WERI-Rb-1 (cell line): ENCODE results near the gene ADIRF.
"Not testable (repeated sequence)": the region's sequence is repeated elsewhere in the genome, so short reads cannot be mapped to it uniquely, and the experiment has no call there.

Source experiments
- DNase-seq: peaks from one replicate; pipeline ENCODE4 v3.0.0-alpha.2; 2020
- H3K27ac ChIP-seq: fragments of 250-450 bp; sonication (Bioruptor Pico); 2 replicates; pipeline ENCODE4 v1.5.1; 2020; ENCODE audit warnings: mild to moderate bottlenecking, moderate library complexity
- H3K27me3 ChIP-seq: fragments of 250-450 bp; sonication (Bioruptor Pico); 2 replicates; pipeline ENCODE4 v1.5.1; 2021; ENCODE audit warnings: mild to moderate bottlenecking, low read depth, moderate library complexity; ENCODE audit not compliant: insufficient read depth, severe bottlenecking
- H3K36me3 ChIP-seq: fragments of 250-450 bp; sonication (Bioruptor Pico); 2 replicates; pipeline ENCODE4 v1.5.1; 2020; ENCODE audit warnings: mild to moderate bottlenecking, moderate library complexity
- H3K4me3 ChIP-seq: 2 replicates; pipeline ENCODE4 v1.5.1; 2011; ENCODE audit warnings: low read depth, mild to moderate bottlenecking, control low read depth, low read length
- H3K9me3 ChIP-seq: fragments of 250-450 bp; sonication (Bioruptor Pico); 2 replicates; pipeline ENCODE4 v1.5.1; 2021; ENCODE audit warnings: mild to moderate bottlenecking, moderate library complexity; ENCODE audit not compliant: severe bottlenecking
- TF ChIP-seq, protein P1 (sequence below): IDR thresholded peaks from 2 replicates; pipeline ENCODE4 v1.5.1; 2011; ENCODE audit warnings: low read depth, mild to moderate bottlenecking, control low read depth, inconsistent platforms, low read length

Gene ADIRF

DNA sequence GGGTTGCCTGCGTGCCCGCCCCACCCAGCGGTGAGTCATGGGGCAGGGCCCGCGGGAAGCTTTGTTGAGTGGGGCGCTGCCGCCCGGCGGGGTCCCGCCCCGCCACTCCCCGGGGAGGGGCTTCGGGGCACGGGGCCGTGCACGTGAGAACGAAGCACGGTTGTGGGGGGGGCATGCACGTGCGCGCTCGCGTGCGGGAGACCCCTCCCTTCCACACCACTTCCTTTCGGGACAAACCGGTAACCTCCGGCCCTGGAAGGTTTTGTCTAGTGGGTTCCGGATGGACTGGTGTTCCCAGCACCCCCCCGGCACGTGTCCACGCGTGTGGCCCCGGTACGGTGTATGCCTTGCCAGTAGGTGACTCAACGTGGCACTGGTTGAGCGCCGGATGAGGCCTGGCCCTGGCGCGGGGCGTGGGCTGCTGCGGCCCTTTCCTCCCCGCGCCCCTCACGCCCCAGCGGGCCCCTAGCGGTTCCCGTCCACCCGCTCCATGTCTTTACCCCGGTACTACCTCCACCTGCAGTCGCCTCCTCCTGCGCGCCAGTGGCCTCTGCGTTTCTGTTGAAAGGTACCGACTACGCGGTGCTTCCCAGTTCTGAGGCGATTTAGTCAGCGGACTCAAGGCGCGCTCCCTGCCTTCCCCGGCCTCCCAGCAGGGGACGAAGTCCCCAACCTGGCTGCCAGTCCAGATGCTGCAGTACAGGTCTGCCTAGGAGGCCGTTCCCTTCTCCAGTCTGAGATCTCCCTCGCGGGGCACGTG lies 3.1 kb downstream of the ADIRF start:
- TF ChIP-seq, protein P1, sequence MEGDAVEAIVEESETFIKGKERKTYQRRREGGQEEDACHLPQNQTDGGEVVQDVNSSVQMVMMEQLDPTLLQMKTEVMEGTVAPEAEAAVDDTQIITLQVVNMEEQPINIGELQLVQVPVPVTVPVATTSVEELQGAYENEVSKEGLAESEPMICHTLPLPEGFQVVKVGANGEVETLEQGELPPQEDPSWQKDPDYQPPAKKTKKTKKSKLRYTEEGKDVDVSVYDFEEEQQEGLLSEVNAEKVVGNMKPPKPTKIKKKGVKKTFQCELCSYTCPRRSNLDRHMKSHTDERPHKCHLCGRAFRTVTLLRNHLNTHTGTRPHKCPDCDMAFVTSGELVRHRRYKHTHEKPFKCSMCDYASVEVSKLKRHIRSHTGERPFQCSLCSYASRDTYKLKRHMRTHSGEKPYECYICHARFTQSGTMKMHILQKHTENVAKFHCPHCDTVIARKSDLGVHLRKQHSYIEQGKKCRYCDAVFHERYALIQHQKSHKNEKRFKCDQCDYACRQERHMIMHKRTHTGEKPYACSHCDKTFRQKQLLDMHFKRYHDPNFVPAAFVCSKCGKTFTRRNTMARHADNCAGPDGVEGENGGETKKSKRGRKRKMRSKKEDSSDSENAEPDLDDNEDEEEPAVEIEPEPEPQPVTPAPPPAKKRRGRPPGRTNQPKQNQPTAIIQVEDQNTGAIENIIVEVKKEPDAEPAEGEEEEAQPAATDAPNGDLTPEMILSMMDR = no peak
- H3K27me3 ChIP-seq = no peaks in the 10 kb centered on the region
- DNase-seq = no peak
- no peak overlapping the region for H3K4me3 ChIP-seq
- H3K9me3 ChIP-seq = no peaks in the 10 kb centered on the region
- no peak overlapping the region for H3K27ac ChIP-seq
- H3K36me3 ChIP-seq = no peaks in the 10 kb centered on the region

DNA sequence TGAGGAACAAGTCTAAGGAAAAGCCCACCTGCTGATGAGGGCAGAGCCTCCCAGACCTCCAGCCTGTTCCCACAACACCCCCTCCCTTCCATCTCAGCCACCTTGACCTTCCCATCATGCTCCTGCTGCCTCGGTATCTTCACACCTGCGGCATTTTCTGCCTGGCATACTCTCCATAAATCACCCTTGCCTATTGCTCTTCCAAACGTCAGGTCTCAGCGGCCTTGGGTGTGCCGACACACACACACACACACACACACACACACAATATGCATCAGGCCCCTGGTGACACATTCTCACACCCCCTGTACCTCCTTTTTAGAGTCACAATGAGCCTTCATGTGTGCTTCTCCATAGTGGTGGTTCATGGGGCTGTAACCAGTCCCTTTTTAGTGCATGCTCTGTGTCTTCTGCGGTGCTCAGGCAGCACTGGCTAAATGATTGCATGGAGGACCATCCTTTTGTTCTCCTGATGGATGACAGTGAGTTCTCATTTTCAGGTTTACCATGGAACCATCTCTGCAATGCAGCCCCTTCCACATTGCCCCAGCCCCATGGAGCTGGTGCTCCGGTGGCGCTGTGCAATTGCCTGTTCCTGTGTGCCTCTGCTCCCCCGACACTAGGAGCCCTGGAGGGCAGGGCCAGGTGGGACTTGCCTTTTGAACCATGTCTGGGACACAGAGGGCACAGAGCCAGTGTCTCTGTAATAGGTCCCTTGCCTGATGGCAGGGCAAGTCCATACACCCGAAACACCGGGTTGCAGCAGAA lies 4.5 kb downstream of the ADIRF start:
- Histone ChIP-seq H3K27ac (no peak overlapping the region), H3K27me3 (no peaks in the 10 kb centered on the region), H3K4me3 (no peak overlapping the region), H3K36me3 (no peaks in the 10 kb centered on the region), H3K9me3 (no peaks in the 10 kb centered on the region)
- DNase-seq = no peak
- TF ChIP-seq, protein P1 = no peak

DNA sequence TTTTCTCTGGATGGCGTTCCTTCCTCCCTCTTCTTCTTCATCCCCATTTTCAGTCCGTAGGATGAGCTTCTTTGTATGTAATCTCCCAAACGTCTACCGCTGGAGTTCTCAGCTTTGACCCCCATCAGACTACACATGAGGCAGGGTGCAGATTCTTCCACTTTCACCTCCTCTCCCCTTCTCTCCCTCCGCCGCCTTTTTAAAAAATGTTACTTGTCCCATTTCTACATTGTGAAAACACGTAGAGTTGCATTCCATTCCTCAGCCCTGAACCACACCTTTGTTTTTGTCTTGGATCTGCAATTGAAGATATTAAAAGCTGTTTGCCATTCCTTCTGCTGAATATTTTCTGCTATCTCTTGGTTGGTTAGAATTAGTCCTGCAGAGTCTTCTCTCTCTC lies 6.2 kb downstream of the ADIRF start:
- Histone ChIP-seq H3K27me3 (no peaks in the 10 kb centered on the region), H3K9me3 (no peaks in the 10 kb centered on the region), H3K4me3 (no peak overlapping the region), H3K36me3 (no peaks in the 10 kb centered on the region), H3K27ac (no peak overlapping the region)
- no peak for DNase-seq
- TF ChIP-seq, protein P1 = no peak

- no peaks in the 10 kb centered on the region for H3K9me3 ChIP-seq
- H3K36me3 ChIP-seq = no peaks in the 10 kb centered on the region
- TF ChIP-seq, protein P1 = no peak
- H3K4me3 ChIP-seq = no peak overlapping the region
- H3K27ac ChIP-seq = no peak overlapping the region
- DNase-seq = no peak
- H3K27me3 ChIP-seq = no peaks in the 10 kb centered on the region
Observed at GRCh38 chr10:86976362-86977056, 8.2 kb downstream of the ADIRF start.

- not testable (repeated sequence) for H3K9me3 ChIP-seq, H3K27me3 ChIP-seq, H3K4me3 ChIP-seq, H3K27ac ChIP-seq, H3K36me3 ChIP-seq
- DNase-seq = peak; percentile 68
Observed at GRCh38 chr10:86978457-86978856, 10.2 kb downstream of the ADIRF start.

DNA sequence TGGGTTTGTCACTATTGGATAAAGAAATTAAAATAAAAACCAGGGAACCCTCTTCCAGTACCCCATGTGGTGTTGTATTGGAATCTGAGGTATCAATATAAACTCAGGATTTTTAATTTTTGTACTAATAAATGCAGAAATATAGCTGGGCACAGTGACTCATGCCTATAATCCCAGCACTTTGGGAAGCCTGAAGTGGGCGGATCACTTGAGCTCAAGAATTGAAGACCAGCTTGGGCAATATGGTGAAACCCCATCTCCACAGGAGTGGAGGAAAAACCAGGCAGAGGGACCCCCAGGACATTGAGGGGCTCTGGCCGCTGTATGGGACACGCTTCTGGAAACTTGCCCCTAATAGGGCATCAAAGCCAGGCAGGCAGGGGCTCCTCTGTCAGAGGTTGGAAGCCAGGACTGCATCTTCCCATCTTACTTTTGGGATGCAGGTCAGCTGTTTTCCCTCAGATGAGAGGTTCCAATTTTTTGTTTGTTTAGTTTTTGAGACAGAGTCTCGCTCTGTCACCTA lies 11.1 kb downstream of the ADIRF start:
- Histone ChIP-seq H3K27ac (no peak overlapping the region), H3K9me3 (no peaks in the 10 kb centered on the region), H3K27me3 (no peaks in the 10 kb centered on the region), H3K36me3 (no peaks in the 10 kb centered on the region), H3K4me3 (no peak overlapping the region)
- TF ChIP-seq, protein P1 = no peak
- no peak for DNase-seq
